Common myeloid progenitor, CD34-positive (primary cell): ENCODE data around the gene VSIG1.

Experiments
- CTCF ChIA-PET: fragments of 350-600 bp; sonication (Branson Sonifier 250); formaldehyde crosslinking; loops from one replicate; lab custom pipeline; 2021; ENCODE audit warnings: antibody characterized with exemption; lab: Charles Lee
- POLR2A ChIA-PET: fragments of 350-600 bp; sonication (Branson Sonifier 250); formaldehyde crosslinking; loops from one replicate; lab custom pipeline; 2021; ENCODE audit warnings: antibody characterized with exemption; lab: Charles Lee
- DNase-seq, 3 donors: peaks; one replicate each; pipeline versions ENCODE4 v3.0.0 to v3.0.0-alpha.2; 2013
- H3K27ac ChIP-seq, 2 experiments: 1 replicate in 1 of 2; 2 replicates in 1 of 2; pipeline ENCODE4 v1.7.0; 2013; ENCODE audit warnings: inconsistent platforms in 2 of 2, low read length in 2 of 2, mild to moderate bottlenecking in 2 of 2, low read depth in 1 of 2, moderate library complexity in 1 of 2; ENCODE audit not compliant: severe bottlenecking in 2 of 2, insufficient read depth in 1 of 2, poor library complexity in 1 of 2
- H3K27me3 ChIP-seq, 5 experiments: replicated peaks in 2 of 5; 1 replicate in 3 of 5; 2 replicates in 2 of 5; pipeline versions ENCODE4 v1.6.1 to v1.7.0; 2013; ENCODE audit warnings: low read length in 4 of 5, mild to moderate bottlenecking in 2 of 5, moderate library complexity in 2 of 5, inconsistent platforms in 1 of 5; ENCODE audit not compliant: insufficient read depth in 5 of 5, control insufficient read depth in 4 of 5
- H3K36me3 ChIP-seq, 4 experiments: 1 replicate in 2 of 4; 2 replicates in 2 of 4; pipeline versions ENCODE4 v1.6.1 to v1.7.0; 2013; ENCODE audit warnings: low read length in 3 of 4, control low read depth in 1 of 4, mild to moderate bottlenecking in 1 of 4; ENCODE audit not compliant: control insufficient read depth in 4 of 4, insufficient read depth in 4 of 4
- H3K4me1 ChIP-seq, 4 experiments: 1 replicate in 3 of 4; 2 replicates in 1 of 4; pipeline versions ENCODE4 v1.6.1 to v1.7.1; 2013; ENCODE audit warnings: low read length in 3 of 4, mild to moderate bottlenecking in 3 of 4, control low read depth in 1 of 4, inconsistent platforms in 1 of 4, moderate library complexity in 1 of 4; ENCODE audit not compliant: control insufficient read depth in 4 of 4, insufficient read depth in 4 of 4; ENCODE audit errors: control extremely low read depth in 1 of 4
- H3K4me3 ChIP-seq, 7 experiments: 1 replicate in 4 of 7; 2 replicates in 3 of 7; pipeline versions ENCODE4 v1.5.1 to v1.7.0; 2013; ENCODE audit warnings: mild to moderate bottlenecking in 7 of 7, low read length in 6 of 7, moderate library complexity in 6 of 7, inconsistent platforms in 2 of 7, low read depth in 2 of 7, control low read depth in 1 of 7; ENCODE audit not compliant: insufficient read depth in 4 of 7, control insufficient read depth in 1 of 7; ENCODE audit errors: extremely low read depth in 1 of 7
- H3K9me3 ChIP-seq, 5 experiments: 1 replicate in 4 of 5; 2 replicates in 1 of 5; pipeline versions ENCODE4 v1.6.1 to v1.7.1; 2013; ENCODE audit warnings: low read length in 4 of 5, mild to moderate bottlenecking in 2 of 5, inconsistent platforms in 1 of 5, low read depth in 1 of 5, moderate library complexity in 1 of 5; ENCODE audit not compliant: control insufficient read depth in 4 of 5, insufficient read depth in 2 of 5; ENCODE audit errors: control extremely low read depth in 1 of 5
- WGBS: methylation state at CpG from one replicate; pipeline ENCODE4 v1.1.5; 2013; ENCODE audit not compliant: insufficient coverage; 5-methylcytosine and 5-hydroxymethylcytosine counted together

VSIG1 gene

DNA sequence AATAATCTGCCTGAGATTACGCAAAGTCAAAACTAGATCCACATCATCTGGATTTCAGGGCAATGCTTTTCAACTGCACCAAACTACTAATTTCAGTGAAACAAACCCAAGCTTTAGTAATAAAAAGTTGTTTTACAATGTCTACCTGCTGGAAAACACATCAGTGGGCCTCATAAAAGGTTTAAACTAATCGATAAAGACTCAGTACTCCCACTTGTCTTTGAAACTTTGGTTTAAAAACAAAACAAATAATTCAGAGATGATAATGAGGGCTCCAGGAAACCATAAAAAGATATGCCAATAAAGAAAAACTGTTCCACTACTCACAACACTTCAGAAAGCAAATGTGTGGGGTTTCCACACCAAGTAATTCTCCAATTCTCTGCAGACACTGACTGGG lies 36.2 kb downstream of the VSIG1 start:
- CTCF ChIA-PET = interaction anchor here (2.0 kb wide), 1 partner anchor 11 kb away, joined by 7 read pairs; no protein-coding TSS in a partner anchor
- Histone ChIP-seq H3K27me3 (peaks cover 0 to 6% (median 0%) of the 10 kb centered on the region in 5 experiments), H3K36me3 (peaks cover 0 to 6% (median under 1%) of the 10 kb centered on the region in 4 experiments), H3K4me3 (no peak overlapping the region), H3K27ac (no peak overlapping the region), H3K4me1 (no peaks in the 10 kb centered on the region), H3K9me3 (no peaks in the 10 kb centered on the region)
- WGBS = 100% methylated on average over 1 of the region's 2 CpGs
- DNase-seq = no peak
- POLR2A ChIA-PET = no interaction called here

DNA sequence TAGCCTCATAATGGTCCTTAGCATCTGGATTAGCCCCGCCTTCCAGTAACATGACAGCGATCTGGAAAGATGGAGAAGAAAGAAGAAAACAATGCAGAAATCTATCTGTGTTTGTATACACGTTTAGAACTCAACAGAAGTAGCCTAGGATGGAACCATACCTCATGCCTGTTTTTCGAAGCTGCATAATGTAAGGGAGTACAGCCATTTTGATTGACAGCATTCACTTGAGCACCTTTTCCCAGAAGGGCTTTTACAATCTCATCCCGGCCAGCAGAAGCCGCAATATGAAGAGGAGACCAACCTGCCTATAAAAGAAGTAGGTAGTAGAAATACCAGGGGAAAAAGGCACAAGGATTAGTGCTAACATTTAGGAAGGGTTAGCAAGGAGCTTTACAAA lies 42.9 kb downstream of the VSIG1 start:
- Histone ChIP-seq H3K9me3 (no peaks in the 10 kb centered on the region), H3K27me3 (peaks cover 0 to 7% (median 0%) of the 10 kb centered on the region in 5 experiments), H3K27ac (no peak overlapping the region), H3K4me3 (no peak overlapping the region), H3K36me3 (peaks cover 5 to 22% (median 8%) of the 10 kb centered on the region in 4 experiments), H3K4me1 (peaks cover 0 to 10% (median 2%) of the 10 kb centered on the region in 4 experiments)
- no peak for DNase-seq
- ChIA-PET CTCF (interaction anchor here (0.6 kb wide), 1 partner anchor 1063 kb away, joined by 3 read pairs; no protein-coding TSS in a partner anchor), POLR2A (no interaction called here)
- WGBS = 70% methylated on average over 4 of the region's 6 CpGs

DNA sequence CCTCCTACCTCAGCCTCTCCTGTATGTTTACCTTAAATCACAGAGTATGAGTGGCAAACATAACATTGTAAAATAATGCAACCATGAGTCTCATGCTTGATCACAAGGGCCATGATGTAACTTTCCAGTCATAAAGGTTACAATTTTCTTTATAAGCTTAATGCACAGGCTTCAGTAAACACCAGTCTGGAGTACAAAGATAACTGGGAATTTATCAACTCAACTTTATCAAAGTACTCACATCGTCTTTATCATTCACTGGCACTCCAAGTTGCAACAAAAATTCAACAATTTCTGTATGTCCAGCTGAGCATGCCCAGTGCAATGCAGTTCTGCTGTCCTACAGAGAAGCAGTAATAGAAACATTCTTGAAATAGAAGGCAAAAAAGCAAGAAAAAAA lies 43.6 kb downstream of the VSIG1 start:
- WGBS = no CpG with 5 or more reads among the region's 1 CpG
- Histone ChIP-seq H3K36me3 (peaks cover 5 to 22% (median 8%) of the 10 kb centered on the region in 4 experiments), H3K4me1 (peaks cover 0 to 10% (median 2%) of the 10 kb centered on the region in 4 experiments), H3K27ac (no peak overlapping the region), H3K27me3 (peaks cover 0 to 7% (median 0%) of the 10 kb centered on the region in 5 experiments), H3K4me3 (no peak overlapping the region), H3K9me3 (no peaks in the 10 kb centered on the region)
- DNase-seq = no peak
- POLR2A ChIA-PET = no interaction called here
- CTCF ChIA-PET = no interaction called here

DNA sequence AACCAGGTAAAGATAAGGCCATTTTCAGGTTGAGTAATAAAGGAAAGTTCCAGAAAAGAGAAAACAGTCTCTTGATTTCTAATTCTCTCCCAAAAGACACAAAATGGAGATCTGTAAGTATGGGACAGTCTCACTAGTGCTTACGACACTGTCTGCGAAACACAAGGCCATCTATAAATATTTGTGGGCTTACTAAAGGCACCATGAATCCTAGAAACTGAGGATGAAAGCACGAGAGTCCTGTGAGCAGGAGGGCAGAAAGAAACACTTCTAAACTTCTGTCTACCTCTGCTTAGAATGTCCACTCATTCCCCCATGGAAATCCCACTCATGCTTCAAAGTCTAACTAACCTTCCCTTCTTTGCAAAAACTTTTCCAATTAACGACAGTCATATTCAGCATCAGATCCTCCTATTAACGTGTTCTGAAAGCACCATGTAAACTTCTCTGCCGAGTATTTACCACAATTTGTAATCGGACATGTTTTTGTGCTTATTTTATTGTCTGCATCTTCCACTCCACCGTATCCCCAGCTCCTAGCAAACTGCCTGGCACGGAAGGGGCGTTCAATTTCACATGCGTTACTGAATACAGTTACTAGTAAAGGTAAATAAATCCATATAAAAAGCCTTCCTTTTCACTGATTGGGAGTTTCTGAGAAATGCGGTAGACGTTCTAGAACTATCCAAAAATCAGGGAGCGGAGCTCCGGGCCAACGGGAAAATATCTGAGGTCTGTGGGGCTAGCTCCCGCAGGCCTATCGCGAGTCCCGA lies 45.8 kb downstream of the VSIG1 start:
- no peaks in the 10 kb centered on the region for H3K9me3 ChIP-seq
- peak overlapping the region; percentile 82 to 92 for H3K27ac ChIP-seq
- peaks cover 0 to 10% (median 2%) of the 10 kb centered on the region in 4 experiments for H3K4me1 ChIP-seq
- DNase-seq = peak in 1 of 3 donors; percentile 10
- peaks cover 0 to 7% (median 0%) of the 10 kb centered on the region in 5 experiments for H3K27me3 ChIP-seq
- WGBS = 39% methylated on average over 12 of the region's 20 CpGs
- POLR2A ChIA-PET = no interaction called here
- H3K36me3 ChIP-seq = peaks cover 5 to 16% (median 8%) of the 10 kb centered on the region in 4 experiments
- H3K4me3 ChIP-seq = peak overlapping the region; percentile 43 to 89 (median 78)
- CTCF ChIA-PET = no interaction called here

DNA sequence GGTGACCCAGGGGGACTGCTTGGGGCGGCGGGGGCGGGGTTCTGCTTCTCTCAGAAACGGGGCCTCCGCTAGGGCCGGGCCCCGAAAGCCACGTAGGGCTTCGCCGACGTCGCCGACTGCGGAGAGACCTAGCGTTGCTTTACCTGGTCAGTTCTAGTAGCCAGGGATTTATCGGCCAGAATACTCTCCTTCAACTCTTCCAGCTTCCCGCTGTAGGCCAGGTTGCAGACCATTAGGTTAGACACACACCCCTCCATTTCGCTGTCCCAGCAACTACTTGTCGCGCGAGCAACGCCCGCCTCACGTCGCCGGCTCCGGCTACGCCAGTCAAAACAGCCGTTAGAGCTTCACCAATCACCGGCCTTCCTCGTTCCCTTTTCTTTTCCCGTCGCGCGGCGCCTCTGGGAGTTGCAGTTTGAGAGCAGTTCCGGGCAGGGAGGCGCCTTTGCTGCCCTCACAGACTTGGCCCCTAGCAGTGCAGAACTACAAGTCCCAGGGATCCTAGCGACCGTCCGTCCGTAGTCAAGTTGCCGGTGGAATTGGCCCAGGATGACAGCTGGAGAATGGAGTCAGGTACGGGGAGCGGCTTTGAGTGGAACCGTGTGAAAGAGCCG lies 46.5 kb downstream of the VSIG1 start, which contains the start of the genes ATG4A and PSMD10:
ATG4A (plus strand) TSS at position 515 of the 614 bp plus-strand sequence; CDS start at position 564, 49 bp downstream.
PSMD10 (minus strand) TSS at position 279 of the 614 bp plus-strand sequence; CDS start at position 257, 22 bp downstream.
- Histone ChIP-seq H3K36me3 (peaks cover 5 to 16% (median 7%) of the 10 kb centered on the region in 4 experiments), H3K27ac (peak within 1 kb of the TSS; percentile 82 to 92), H3K27me3 (peaks cover 0 to 7% (median 0%) of the 10 kb centered on the region in 5 experiments), H3K4me3 (peak within 1 kb of the TSS; percentile 63 to 89 (median 78)), H3K9me3 (no peaks in the 10 kb centered on the region), H3K4me1 (peaks cover 0 to 10% (median 2%) of the 10 kb centered on the region in 4 experiments)
- DNase-seq = peak; percentile 93 to 97 (median 96)
- WGBS = 33% methylated on average over 47 of the region's 47 CpGs
- ChIA-PET POLR2A (interaction anchor here (0.6 kb wide), 1 partner anchor 929 kb away, joined by 3 read pairs; no protein-coding TSS in a partner anchor), CTCF (no interaction called here)

DNA sequence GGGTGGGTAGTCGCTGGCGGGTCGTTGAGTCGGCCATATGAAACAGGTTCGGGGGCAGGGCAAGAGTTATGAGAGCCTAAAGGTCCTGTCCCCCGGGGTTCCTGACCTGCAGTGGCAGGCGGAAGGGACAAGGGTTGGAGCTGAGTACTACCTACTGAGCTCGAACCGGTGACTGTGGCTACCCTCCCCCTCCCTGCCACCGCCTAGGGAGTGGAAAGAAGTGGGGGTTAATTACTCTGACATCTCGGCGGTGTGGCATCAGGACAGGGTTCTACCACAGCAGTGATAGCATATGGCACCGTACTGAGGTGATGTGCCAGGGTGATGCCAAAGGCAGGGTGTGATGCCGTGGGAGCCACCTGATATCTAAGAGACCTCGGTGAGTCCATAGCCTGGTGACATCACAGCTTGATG lies 47.0 kb downstream of the VSIG1 start:
- peak in 2 of 3 donors; percentile 46 to 52 for DNase-seq
- CTCF ChIA-PET = no interaction called here
- H3K27ac ChIP-seq = peak overlapping the region in 1 of 2 experiments; percentile 92
- WGBS = 45% methylated on average over 11 of the region's 15 CpGs
- H3K27me3 ChIP-seq = peaks cover 0 to 7% (median 0%) of the 10 kb centered on the region in 5 experiments
- H3K4me3 ChIP-seq = peak overlapping the region; percentile 63 to 89 (median 78)
- H3K36me3 ChIP-seq = peaks cover 5 to 12% (median 6%) of the 10 kb centered on the region in 4 experiments
- POLR2A ChIA-PET = interaction anchor here (0.6 kb wide), 1 partner anchor 930 kb away, joined by 3 read pairs; no protein-coding TSS in a partner anchor
- H3K9me3 ChIP-seq = no peaks in the 10 kb centered on the region
- H3K4me1 ChIP-seq = peaks cover 0 to 10% (median 2%) of the 10 kb centered on the region in 4 experiments
